Measurements from ENCODE around the gene GPX2.

- TF ChIP-seq, protein P1, sequence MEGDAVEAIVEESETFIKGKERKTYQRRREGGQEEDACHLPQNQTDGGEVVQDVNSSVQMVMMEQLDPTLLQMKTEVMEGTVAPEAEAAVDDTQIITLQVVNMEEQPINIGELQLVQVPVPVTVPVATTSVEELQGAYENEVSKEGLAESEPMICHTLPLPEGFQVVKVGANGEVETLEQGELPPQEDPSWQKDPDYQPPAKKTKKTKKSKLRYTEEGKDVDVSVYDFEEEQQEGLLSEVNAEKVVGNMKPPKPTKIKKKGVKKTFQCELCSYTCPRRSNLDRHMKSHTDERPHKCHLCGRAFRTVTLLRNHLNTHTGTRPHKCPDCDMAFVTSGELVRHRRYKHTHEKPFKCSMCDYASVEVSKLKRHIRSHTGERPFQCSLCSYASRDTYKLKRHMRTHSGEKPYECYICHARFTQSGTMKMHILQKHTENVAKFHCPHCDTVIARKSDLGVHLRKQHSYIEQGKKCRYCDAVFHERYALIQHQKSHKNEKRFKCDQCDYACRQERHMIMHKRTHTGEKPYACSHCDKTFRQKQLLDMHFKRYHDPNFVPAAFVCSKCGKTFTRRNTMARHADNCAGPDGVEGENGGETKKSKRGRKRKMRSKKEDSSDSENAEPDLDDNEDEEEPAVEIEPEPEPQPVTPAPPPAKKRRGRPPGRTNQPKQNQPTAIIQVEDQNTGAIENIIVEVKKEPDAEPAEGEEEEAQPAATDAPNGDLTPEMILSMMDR (IDR thresholded peaks at IDR 0.05 in 4 of 5, conservative IDR thresholded peaks at IDR 0.05 in 1 of 5), result no peak
- no peak for TF ChIP-seq POLR2A (IDR thresholded peaks at IDR 0.05)
These were observed 30.5 kb upstream of the GPX2 start for GRCh38 chr14:64973026-64973442.

All from gastrocnemius medialis (tissue), 4 donors.